PC-9 (cell line): ENCODE data around the gene CBFA2T3. TPM values are rescaled to one million over a fixed set of nuclear protein-coding genes. Genes with fewer than 3 reads are reported as not detected.

ENCODE experiments used
- BruUV-seq: library from RNA; stranded (reverse); fragments of 400-500 nt; replicated peaks from 2 replicates; lab custom pipeline; 2021; lab: Mats Ljungman, UMichigan
- CTCF ChIA-PET: fragments of 300-600 bp; sonication (Branson Sonifier 250); formaldehyde crosslinking; loops from one replicate; lab custom pipeline; 2022; ENCODE audit warnings: antibody characterized with exemption; lab: Charles Lee
- POLR2A ChIA-PET: fragments of 300-600 bp; sonication (Branson Sonifier 250); formaldehyde crosslinking; loops from one replicate; lab custom pipeline; 2022; ENCODE audit warnings: antibody characterized with exemption; ENCODE audit not compliant: unreplicated experiment; lab: Charles Lee
- DNase-seq, 2 experiments: peaks; one replicate each; pipeline versions ENCODE4 v3.0.0 to v3.0.0-alpha.2; 2015 to 2022; ENCODE audit warnings: mixed read lengths in 1 of 2
- H2AFZ ChIP-seq: fragments of 200-600 bp; sonication (generic); 2 replicates; pipeline ENCODE4 v1.8.1; 2017; ENCODE audit warnings: antibody characterized with exemption
- H3F3A ChIP-seq: fragments of 200-600 bp; sonication (generic); 2 replicates; pipeline ENCODE4 v1.8.1; 2017; ENCODE audit warnings: antibody characterized with exemption, mild to moderate bottlenecking, low read depth; ENCODE audit not compliant: insufficient read depth
- H3K27ac ChIP-seq: fragments of 200-600 bp; sonication (generic); 2 replicates; pipeline ENCODE4 v1.6.1; 2016; ENCODE audit warnings: mixed run types
- H3K27me3 ChIP-seq: fragments of 200-600 bp; sonication (generic); 2 replicates; pipeline ENCODE4 v1.6.1; 2016; ENCODE audit warnings: low read depth, mixed run types; ENCODE audit not compliant: insufficient read depth
- H3K36me3 ChIP-seq: fragments of 200-600 bp; sonication (generic); 2 replicates; pipeline ENCODE4 v1.6.1; 2016; ENCODE audit warnings: low read depth, mixed run types
- H3K4me1 ChIP-seq: fragments of 200-600 bp; sonication (generic); replicated peaks from 2 replicates; pipeline ENCODE4 v1.6.1; 2016; ENCODE audit warnings: mixed run types; ENCODE audit not compliant: insufficient read depth
- H3K4me2 ChIP-seq: fragments of 200-600 bp; sonication (generic); 2 replicates; pipeline ENCODE4 v1.6.1; 2017; ENCODE audit warnings: mixed run types
- H3K4me3 ChIP-seq: fragments of 200-600 bp; sonication (generic); 2 replicates; pipeline ENCODE4 v1.6.1; 2016; ENCODE audit warnings: mixed run types
- H3K79me2 ChIP-seq: fragments of 200-600 bp; sonication (generic); 2 replicates; pipeline ENCODE4 v1.6.1; 2017; ENCODE audit warnings: low read depth, mixed run types
- H3K9me2 ChIP-seq: fragments of 200-600 bp; sonication (generic); 2 replicates; pipeline ENCODE4 v1.8.1; 2017; ENCODE audit warnings: mild to moderate bottlenecking; ENCODE audit not compliant: insufficient read depth
- H3K9me3 ChIP-seq: fragments of 200-600 bp; sonication (generic); 2 replicates; pipeline ENCODE4 v1.8.1; 2016; ENCODE audit warnings: low read depth; ENCODE audit not compliant: insufficient read depth
- H4K20me1 ChIP-seq: fragments of 200-600 bp; sonication (generic); 2 replicates; pipeline ENCODE4 v1.8.1; 2017; ENCODE audit not compliant: insufficient read depth
- EZH2 ChIP-seq: fragments of 200-600 bp; sonication (generic); IDR thresholded peaks from 2 replicates; pipeline ENCODE4 v1.8.0; 2017; ENCODE audit warnings: antibody characterized with exemption, low read depth
- intact Hi-C: fragments of 100-400 bp; cut with micrococcal nuclease; formaldehyde crosslinking; loops from one replicate; pipeline ENCODE4 v1.10.0; 2022; ENCODE audit not compliant: unreplicated experiment
- total RNA-seq: library from RNA; stranded (reverse); gene quantifications from 2 replicates; pipeline ENCODE4 v1.2.3, GENCODE V29; 2021
- TF ChIP-seq, protein P1 (sequence below): fragments of 200-600 bp; sonication (generic); conservative IDR thresholded peaks from 2 replicates; pipeline ENCODE4 v1.6.1; 2017; ENCODE audit warnings: mixed run types, antibody characterized with exemption, mild to moderate bottlenecking, moderate library complexity

CBFA2T3 gene
- total RNA-seq, 1 experiment from 2014 or later: 1.0 TPM

DNA sequence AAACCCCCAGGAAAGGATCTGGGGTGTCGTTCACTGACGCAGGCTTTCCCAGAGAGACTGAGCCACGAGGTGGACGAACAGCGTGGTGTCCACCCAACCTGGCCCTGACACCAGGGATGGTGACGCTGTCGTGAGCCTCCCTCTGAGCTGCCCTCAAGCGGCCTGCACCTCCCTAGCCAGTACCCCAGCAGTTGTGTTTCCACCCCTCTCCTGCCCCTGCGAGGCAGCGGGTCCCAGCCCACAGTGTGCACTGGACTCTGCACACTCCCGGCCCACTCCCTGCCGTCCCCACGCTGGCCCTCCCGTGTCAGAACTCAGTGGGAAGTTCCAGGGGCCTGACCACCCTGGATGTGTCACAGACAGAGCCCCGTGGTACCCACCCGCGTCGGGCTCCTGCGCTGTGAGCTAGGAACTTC lies 39.8 kb downstream of the CBFA2T3 start:
- Histone ChIP-seq H3K36me3 (no peaks in the 10 kb centered on the region), H3K9me3 (no peaks in the 10 kb centered on the region), H2AFZ (no peak overlapping the region), H3F3A (no peaks in the 10 kb centered on the region), H3K9me2 (no peaks in the 10 kb centered on the region), H3K4me2 (no peak overlapping the region), H3K4me3 (no peak overlapping the region), H4K20me1 (no peaks in the 10 kb centered on the region), H3K27ac (no peak overlapping the region), H3K4me1 (peaks cover 9% of the 10 kb centered on the region), H3K79me2 (no peaks in the 10 kb centered on the region), H3K27me3 (peaks cover 3% of the 10 kb centered on the region)
- DNase-seq: no peak
- no peak for TF ChIP-seq EZH2
- TF ChIP-seq, protein P1, sequence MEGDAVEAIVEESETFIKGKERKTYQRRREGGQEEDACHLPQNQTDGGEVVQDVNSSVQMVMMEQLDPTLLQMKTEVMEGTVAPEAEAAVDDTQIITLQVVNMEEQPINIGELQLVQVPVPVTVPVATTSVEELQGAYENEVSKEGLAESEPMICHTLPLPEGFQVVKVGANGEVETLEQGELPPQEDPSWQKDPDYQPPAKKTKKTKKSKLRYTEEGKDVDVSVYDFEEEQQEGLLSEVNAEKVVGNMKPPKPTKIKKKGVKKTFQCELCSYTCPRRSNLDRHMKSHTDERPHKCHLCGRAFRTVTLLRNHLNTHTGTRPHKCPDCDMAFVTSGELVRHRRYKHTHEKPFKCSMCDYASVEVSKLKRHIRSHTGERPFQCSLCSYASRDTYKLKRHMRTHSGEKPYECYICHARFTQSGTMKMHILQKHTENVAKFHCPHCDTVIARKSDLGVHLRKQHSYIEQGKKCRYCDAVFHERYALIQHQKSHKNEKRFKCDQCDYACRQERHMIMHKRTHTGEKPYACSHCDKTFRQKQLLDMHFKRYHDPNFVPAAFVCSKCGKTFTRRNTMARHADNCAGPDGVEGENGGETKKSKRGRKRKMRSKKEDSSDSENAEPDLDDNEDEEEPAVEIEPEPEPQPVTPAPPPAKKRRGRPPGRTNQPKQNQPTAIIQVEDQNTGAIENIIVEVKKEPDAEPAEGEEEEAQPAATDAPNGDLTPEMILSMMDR: no peak
- no TSS peak for BruUV-seq
- POLR2A ChIA-PET: no interaction called here
- intact Hi-C loops: no loop called here
- CTCF ChIA-PET: no interaction called here

DNA sequence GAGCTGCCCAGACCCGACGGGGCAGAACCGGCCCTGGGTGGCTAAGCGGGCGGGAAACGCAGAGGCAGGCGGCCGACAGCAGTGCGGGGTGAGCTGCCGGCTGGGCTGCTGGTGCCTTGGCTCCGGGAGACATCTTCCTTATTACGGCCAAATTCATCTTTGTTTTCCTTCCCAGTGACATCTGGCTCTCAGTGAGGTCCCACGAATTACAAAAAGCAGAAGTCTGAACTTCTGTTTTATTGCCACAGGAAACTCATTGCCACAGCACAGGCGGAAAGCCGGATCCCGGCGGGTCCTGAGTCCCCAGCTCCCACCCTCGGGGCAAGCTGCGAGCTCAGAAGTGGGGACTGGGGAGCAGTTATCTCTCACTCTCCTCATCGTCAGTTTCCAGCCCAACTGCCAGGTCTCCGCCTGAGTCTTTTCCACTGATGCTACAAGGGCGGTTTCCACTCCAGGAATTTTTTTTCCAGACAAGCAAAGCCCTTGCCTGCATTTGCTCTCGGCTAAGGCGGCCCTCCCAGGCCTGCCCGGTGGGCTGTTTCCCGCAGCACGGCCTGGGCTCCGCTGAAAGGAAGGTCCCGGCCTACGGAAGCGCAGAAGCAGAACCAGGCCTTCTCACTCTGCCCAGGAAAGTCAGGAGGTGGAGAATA lies 40.3 kb downstream of the CBFA2T3 start:
- no peaks in the 10 kb centered on the region; the same call in none of the 2 replicates for H3K27me3 ChIP-seq
- TF ChIP-seq EZH2: no peak
- TF ChIP-seq, protein P1: no peak
- no peaks in the 10 kb centered on the region for H3F3A ChIP-seq
- H2AFZ ChIP-seq: no peak overlapping the region
- no peak for DNase-seq
- H3K9me3 ChIP-seq: no peaks in the 10 kb centered on the region
- POLR2A ChIA-PET: no interaction called here
- no peak overlapping the region for H3K4me3 ChIP-seq
- H3K79me2 ChIP-seq: no peaks in the 10 kb centered on the region
- intact Hi-C loops: no loop called here
- peaks cover 9% of the 10 kb centered on the region for H3K4me1 ChIP-seq
- H3K4me2 ChIP-seq: peak overlapping the region; percentile 65
- H3K36me3 ChIP-seq: no peaks in the 10 kb centered on the region
- CTCF ChIA-PET: no interaction called here
- no peaks in the 10 kb centered on the region for H4K20me1 ChIP-seq
- H3K27ac ChIP-seq: no peak overlapping the region
- no TSS peak for BruUV-seq
- no peaks in the 10 kb centered on the region for H3K9me2 ChIP-seq

GRCh38 chr16:88936008-88936555 lies 40.9 kb downstream of the CBFA2T3 start:
- Histone ChIP-seq H3K27me3 (no peaks in the 10 kb centered on the region; the same call in none of the 2 replicates), H3F3A (no peaks in the 10 kb centered on the region), H3K4me1 (peaks cover 9% of the 10 kb centered on the region), H4K20me1 (no peaks in the 10 kb centered on the region), H3K36me3 (no peaks in the 10 kb centered on the region), H3K9me3 (no peaks in the 10 kb centered on the region), H2AFZ (no peak overlapping the region), H3K27ac (no peak overlapping the region), H3K9me2 (no peaks in the 10 kb centered on the region), H3K4me3 (no peak overlapping the region), H3K4me2 (peak overlapping the region; percentile 65), H3K79me2 (no peaks in the 10 kb centered on the region)
- no TSS peak for BruUV-seq
- CTCF ChIA-PET: no interaction called here
- TF ChIP-seq, protein P1: peak; percentile 36; the same call in 1 of the 2 replicates
- TF ChIP-seq EZH2: no peak
- intact Hi-C loops: no loop called here
- peak; percentile 58 to 80 for DNase-seq
- POLR2A ChIA-PET: interaction anchor here (0.7 kb wide), 1 partner anchor 509 kb away, joined by 4 read pairs; no protein-coding TSS in a partner anchor
